Measurements from ENCODE around the gene CYTH4. TPM values are rescaled to one million over a fixed set of nuclear protein-coding genes. Genes with fewer than 3 reads are reported as not detected.
"Not testable (repeated sequence)": the region's sequence is repeated elsewhere in the genome, so short reads cannot be mapped to it uniquely, and the experiment has no call there.

CYTH4 gene
- total RNA-seq, 1 donor from 2014 or later = 40.0 TPM

GRCh38 chr22:37316875-37317371 is 34.6 kb downstream of the CYTH4 start:
- ATAC-seq (peak; percentile 90), DNase-seq (ENCODE audit: low spot score) (peak; percentile 86)
- intact Hi-C loops (cut with DNase I) = loop anchor here (5.0 to 10.0 kb wide), 2 partner anchors 140 to 278 kb away; no protein-coding TSS in a partner anchor

DNA sequence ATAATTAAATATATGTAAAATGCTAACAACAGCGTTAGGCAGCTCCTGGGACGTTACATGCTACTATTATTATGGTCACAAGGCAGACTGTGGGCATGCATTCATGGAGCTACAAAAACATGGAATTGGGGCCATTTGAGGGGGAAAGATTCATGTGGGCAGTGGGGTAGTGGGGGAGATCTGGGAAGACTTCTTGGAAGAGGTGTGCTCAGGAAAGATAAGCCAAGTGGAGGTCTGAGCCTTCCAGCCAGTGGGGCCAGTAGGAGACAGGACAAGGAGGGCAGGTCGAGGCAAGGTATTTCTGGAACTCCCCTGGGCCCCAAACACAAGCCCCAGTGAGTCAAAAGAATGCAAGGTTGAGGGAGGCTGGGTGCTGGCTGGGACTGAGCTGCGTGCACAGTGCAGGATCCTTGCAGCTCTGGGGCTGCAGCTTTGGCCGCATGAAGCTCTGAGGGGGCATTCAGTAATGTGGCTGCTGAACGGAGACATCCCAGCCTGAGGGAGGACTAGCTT is 35.4 kb downstream of the CYTH4 start:
- DNase-seq (ENCODE audit: low spot score) (no peak), ATAC-seq (no peak)
- intact Hi-C loops (cut with DNase I) = loop anchor here (5.0 to 10.0 kb wide), 2 partner anchors 140 to 277 kb away; no protein-coding TSS in a partner anchor

- DNase-seq (ENCODE audit: low spot score) (no peak), ATAC-seq (no peak)
These were observed 36.2 kb downstream of the CYTH4 start for GRCh38 chr22:37318364-37319109.

DNA sequence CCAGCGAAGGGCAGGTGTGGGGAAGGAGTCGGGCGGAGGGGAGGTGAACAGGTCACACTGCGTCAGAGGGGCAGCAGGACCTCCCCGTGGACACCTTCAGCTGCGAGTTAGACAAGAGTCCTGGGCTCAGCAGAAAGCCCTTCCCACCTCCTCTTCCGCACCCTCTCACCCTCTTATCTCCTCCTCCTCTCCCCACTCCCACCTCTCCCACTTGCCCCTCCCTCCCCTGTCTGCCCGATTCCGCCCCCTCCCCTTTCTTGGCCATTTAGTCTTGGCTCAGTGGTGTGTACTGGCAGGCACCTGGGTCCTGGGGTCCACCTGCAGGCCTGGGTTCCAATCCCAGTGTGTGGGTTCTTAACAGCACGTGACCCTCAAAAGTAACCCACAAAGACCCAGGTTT is 37.2 kb downstream of the CYTH4 start:
- ATAC-seq (no peak), DNase-seq (ENCODE audit: low spot score) (no peak)
- intact Hi-C loops (cut with DNase I) = loop anchor here (5.0 to 10.0 kb wide), 2 partner anchors 138 to 275 kb away; no protein-coding TSS in a partner anchor

More at GRCh38 chr22:37318364-37319109, 36.2 kb downstream of the CYTH4 start:
- intact Hi-C loops (cut with DNase I) = loop anchor here (5.0 to 10.0 kb wide), 2 partner anchors 139 to 276 kb away; no protein-coding TSS in a partner anchor

DNA sequence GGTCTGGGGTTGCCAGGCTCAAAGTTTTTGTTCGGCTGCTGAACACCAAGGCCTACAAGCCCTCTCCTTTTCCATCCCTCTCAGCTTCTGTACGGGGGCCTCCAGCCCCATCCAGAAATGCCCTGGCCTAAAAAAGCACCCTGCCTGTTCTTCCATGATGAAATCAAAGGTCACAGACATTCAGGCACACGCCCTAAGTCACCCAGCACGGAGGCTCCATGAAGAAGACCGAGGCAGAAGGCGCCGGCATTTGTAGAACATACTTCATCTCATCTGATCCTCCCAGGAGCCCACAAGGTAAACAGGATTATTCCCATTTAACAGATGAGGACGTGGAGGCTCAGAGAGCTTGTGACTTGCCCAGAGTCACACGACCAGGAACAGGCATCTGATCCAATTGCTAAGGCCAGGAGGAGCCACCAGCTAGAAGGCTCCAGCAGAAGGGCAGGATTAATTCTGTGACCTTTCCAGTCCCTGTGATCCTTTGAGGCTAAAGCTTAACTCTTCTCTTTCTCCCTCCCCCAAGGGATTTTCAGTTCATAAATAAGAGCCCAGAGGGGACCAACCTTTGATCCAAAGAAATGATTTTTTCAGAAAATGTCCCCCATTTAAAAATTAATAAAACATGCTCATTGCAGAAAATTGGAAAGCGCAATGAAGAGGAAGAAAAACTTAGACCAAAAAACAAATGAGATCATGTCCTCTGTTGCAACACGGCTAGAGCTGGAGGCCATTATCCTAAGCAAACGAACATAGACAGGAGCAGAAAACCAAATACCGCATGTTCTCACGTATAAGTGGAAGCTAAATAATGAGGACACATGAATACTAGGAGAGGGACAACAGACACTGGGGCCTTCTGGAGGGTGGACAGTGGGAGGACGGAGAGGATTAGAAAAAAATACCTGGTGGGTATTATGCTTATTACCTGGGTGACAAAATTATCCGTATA is 38.7 kb downstream of the CYTH4 start:
- no peak for DNase-seq (ENCODE audit: low spot score)
- intact Hi-C loops (cut with DNase I) = no loop called here
- no peak for ATAC-seq

GRCh38 chr22:37324340-37325038 is 42.2 kb downstream of the CYTH4 start:
- ATAC-seq (no peak), DNase-seq (ENCODE audit: low spot score) (no peak)
- intact Hi-C loops (cut with DNase I) = no loop called here

GRCh38 chr22:37325039-37325395 is 42.7 kb downstream of the CYTH4 start:
- intact Hi-C loops (cut with DNase I) = no loop called here
- DNase-seq (ENCODE audit: low spot score) (no peak), ATAC-seq (no peak)

GRCh38 chr22:37326726-37327125 is 44.4 kb downstream of the CYTH4 start:
- intact Hi-C loops (cut with DNase I) = no loop called here
- DNase-seq (ENCODE audit: low spot score) = no peak
- no peak for ATAC-seq

DNA sequence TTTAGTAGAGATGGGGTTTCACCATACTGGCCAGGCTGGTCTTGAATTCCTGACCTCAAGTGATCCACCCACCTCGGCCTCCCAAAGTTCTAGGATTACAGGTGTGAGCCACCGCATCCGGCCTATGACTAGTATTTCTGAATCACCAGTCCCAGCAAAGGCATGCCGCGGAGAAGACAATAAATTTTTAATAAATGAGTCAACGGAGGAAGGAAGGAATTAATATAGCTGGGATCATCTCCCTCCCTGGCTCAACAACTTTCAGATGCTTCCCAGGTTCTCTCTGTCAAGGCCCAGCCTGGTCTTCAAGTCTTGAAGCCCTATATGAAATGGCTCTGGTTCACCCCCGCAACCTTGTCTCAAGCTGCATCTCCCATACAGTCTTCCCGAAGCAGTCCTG is 45.7 kb downstream of the CYTH4 start:
- intact Hi-C loops (cut with DNase I) = no loop called here
- DNase-seq (ENCODE audit: low spot score) (no peak), ATAC-seq (no peak)

- DNase-seq (ENCODE audit: low spot score); intact Hi-C loops (cut with DNase I); ATAC-seq: not testable (repeated sequence)
These were observed 46.4 kb downstream of the CYTH4 start for GRCh38 chr22:37328538-37329237.

- ATAC-seq (no peak), DNase-seq (ENCODE audit: low spot score) (no peak)
- intact Hi-C loops (cut with DNase I) = no loop called here
These were observed 47.2 kb downstream of the CYTH4 start for GRCh38 chr22:37329238-37330140.

GRCh38 chr22:37330200-37331033 is 48.1 kb downstream of the CYTH4 start:
- intact Hi-C loops (cut with DNase I) = no loop called here
- no peak for ATAC-seq
- no peak for DNase-seq (ENCODE audit: low spot score)

DNA sequence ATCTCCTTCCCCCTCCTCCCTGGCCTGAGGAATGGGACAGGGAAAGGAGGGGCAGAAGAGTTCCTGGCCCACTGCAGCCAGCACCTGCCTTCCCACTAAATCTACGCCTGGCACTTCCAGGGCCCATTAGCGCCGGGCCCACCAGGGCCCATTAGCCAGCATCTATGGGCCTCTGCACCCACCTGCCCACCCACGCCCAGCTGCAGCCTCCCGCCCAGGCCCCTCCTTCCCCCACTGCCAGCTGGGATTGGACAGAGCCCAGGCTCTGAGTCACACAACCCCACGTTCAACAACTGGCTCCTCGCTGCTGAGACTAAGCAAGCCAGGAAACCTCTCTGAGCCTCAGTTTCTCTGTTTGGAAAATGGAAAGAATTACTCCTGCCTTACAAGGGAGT is 48.7 kb downstream of the CYTH4 start:
- DNase-seq (ENCODE audit: low spot score) (no peak), ATAC-seq (no peak)
- intact Hi-C loops (cut with DNase I) = no loop called here

DNA sequence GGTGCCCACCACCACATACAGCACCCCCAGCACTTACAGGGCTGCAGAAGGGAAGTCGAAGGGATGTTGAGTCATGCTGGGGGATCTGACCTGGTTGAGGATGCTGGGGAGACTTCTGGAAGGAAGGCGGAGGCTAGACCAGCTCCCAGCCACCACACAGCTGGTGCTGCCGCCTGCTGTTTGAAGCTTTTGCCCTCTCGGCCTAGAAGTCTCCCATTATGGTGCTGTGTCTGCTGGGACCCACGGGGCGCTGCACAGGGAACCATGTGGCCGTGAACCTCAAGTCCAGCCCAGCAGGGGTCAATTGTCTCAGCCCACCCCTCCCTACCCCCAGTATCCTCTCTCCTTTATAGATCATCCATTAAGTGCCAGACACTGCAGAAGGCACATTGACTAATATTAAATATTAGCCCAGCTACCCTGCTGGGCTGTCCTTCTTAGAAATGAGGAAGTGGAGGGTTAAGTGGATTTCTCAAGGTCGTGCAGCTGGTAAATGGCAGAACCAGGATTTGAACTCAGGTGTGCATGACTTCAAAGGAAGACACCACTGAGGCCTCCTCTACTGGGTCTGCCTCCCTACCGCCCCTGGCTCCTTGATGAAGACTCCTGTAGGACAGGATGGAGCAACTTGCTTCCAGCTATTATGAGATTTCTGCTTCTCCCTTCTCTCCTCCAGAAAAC is 49.7 kb downstream of the CYTH4 start:
- no peak for DNase-seq (ENCODE audit: low spot score)
- intact Hi-C loops (cut with DNase I) = no loop called here
- no peak for ATAC-seq

DNA sequence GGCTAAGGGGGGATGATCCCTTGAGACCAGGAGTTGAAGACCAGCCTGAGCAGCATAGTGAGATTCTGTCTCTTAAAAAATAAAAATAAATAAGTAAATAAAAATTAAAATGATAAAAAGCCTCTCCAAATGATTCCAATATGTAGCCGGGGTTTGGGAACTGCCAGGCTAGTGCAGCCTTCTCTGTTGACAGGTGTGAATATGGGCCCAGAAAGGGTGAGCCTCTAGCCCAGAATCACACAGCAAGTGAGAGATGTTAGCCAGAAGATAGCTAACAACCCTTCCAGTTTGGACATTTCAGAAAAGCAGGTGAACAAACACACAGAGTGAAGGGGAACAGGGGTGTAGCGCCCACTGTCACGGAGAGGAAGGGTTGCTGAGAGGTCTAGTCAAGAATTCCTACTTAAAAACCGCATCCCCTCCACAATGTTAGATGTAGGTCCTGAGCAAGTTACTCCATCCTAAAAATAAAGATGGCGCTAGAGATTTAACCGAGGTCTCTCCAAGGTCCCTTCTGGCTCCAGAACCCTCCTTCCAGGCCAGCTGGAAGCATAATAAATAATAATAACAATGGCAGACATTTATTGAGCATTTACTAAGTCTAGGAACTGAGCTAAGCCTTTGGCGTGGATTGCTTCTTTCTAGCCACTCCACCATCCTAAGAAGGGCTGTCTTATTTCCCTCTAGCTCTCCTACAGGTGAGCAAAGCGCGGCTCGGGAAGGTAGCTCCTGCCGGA is 51.6 kb downstream of the CYTH4 start:
- intact Hi-C loops (cut with DNase I) = no loop called here
- ATAC-seq = no peak
- DNase-seq (ENCODE audit: low spot score) = no peak
